SK-N-SH treated with all-trans-retinoic acid at 6 μM for 48 hours (cell line): ENCODE data around the gene EHBP1.

ENCODE experiments used
- ATAC-seq: fragments of 200-7000 bp; cut with Tn5 transposase; 3 replicates; pipeline ENCODE4 v1.9.1; 2020; ENCODE audit warnings: mild to moderate bottlenecking, moderate library complexity
- ARNTL ChIP-seq: fragments of 450-650 bp; formaldehyde crosslinking; IDR thresholded peaks from 2 replicates; pipeline ENCODE4 v1.5.0; 2020; ENCODE audit warnings: low read depth, mild to moderate bottlenecking, moderate library complexity, borderline replicate concordance
- BACH2 ChIP-seq: fragments of 250-450 bp; sonication (Bioruptor Pico); IDR thresholded peaks from 2 replicates; pipeline ENCODE4 v1.9.0; 2021; ENCODE audit warnings: mild to moderate bottlenecking, borderline replicate concordance
- CREB5 ChIP-seq: fragments of 250-450 bp; sonication (Bioruptor Pico); IDR thresholded peaks from 2 replicates; pipeline ENCODE4 v1.5.1; 2020; ENCODE audit warnings: low read depth, mild to moderate bottlenecking, moderate library complexity
- CSDC2 ChIP-seq: fragments of 250-450 bp; sonication (Bioruptor Pico); IDR thresholded peaks from 2 replicates; pipeline ENCODE4 v1.5.0; 2020; ENCODE audit warnings: mild to moderate bottlenecking, moderate library complexity
- CSRNP3 ChIP-seq: fragments of 250-450 bp; sonication (Bioruptor Pico); IDR thresholded peaks from 2 replicates; pipeline ENCODE4 v1.5.1; 2021; ENCODE audit warnings: mild to moderate bottlenecking, moderate library complexity
- ESRRG ChIP-seq: fragments of 250-450 bp; sonication (Bioruptor Pico); IDR thresholded peaks from 2 replicates; pipeline ENCODE4 v1.6.1; 2021; ENCODE audit warnings: mild to moderate bottlenecking
- GLIS3 ChIP-seq: fragments of 250-450 bp; sonication (Bioruptor Pico); IDR thresholded peaks from 2 replicates; pipeline ENCODE4 v1.5.0; 2020; ENCODE audit warnings: mild to moderate bottlenecking, moderate library complexity
- ISL1 ChIP-seq: fragments of 250-450 bp; sonication (Bioruptor Pico); IDR thresholded peaks from 2 replicates; pipeline ENCODE4 v2.1.2; 2022; ENCODE audit warnings: mild to moderate bottlenecking, moderate library complexity
- OSR1 ChIP-seq: fragments of 250-450 bp; sonication (Bioruptor Pico); IDR thresholded peaks from 2 replicates; pipeline ENCODE4 v1.8.0; 2022; ENCODE audit warnings: moderate library complexity, mild to moderate bottlenecking, inconsistent platforms
- PATZ1 ChIP-seq: fragments of 250-450 bp; sonication (Bioruptor Pico); IDR thresholded peaks from 2 replicates; pipeline ENCODE4 v1.8.0; 2020; ENCODE audit warnings: mild to moderate bottlenecking, moderate library complexity, borderline replicate concordance
- POU6F1 ChIP-seq: fragments of 250-450 bp; sonication (Bioruptor Pico); IDR thresholded peaks from 2 replicates; pipeline ENCODE4 v1.8.0; 2021; ENCODE audit warnings: low read depth, mild to moderate bottlenecking, moderate library complexity, borderline replicate concordance
- PPARA ChIP-seq: fragments of 250-450 bp; sonication (Bioruptor Pico); IDR thresholded peaks from 2 replicates; pipeline ENCODE4 v1.5.0; 2020; ENCODE audit warnings: mild to moderate bottlenecking, borderline replicate concordance
- RARB ChIP-seq: fragments of 250-450 bp; sonication (Bioruptor Pico); IDR thresholded peaks from 2 replicates; pipeline ENCODE4 v1.8.0; 2021; ENCODE audit warnings: mild to moderate bottlenecking, moderate library complexity
- SNAI2 ChIP-seq: fragments of 250-450 bp; sonication (Bioruptor Pico); IDR thresholded peaks from 2 replicates; pipeline ENCODE4 v1.5.0; 2020; ENCODE audit warnings: mild to moderate bottlenecking, moderate library complexity
- TCF4 ChIP-seq: fragments of 250-450 bp; sonication (Bioruptor Pico); IDR thresholded peaks from 2 replicates; pipeline ENCODE4 v1.8.0; 2021; ENCODE audit warnings: mild to moderate bottlenecking, moderate library complexity, borderline replicate concordance
- TSHZ2 ChIP-seq: fragments of 250-450 bp; sonication (Bioruptor Pico); IDR thresholded peaks from 2 replicates; pipeline ENCODE4 v1.5.0; 2020; ENCODE audit warnings: mild to moderate bottlenecking, moderate library complexity
- ZC3H10 ChIP-seq: fragments of 250-450 bp; sonication (Bioruptor Pico); IDR thresholded peaks from 2 replicates; pipeline ENCODE4 v1.5.1; 2021; ENCODE audit warnings: mild to moderate bottlenecking, moderate library complexity
- ZFP3 ChIP-seq: fragments of 250-450 bp; sonication (Bioruptor Pico); IDR thresholded peaks from 2 replicates; pipeline ENCODE4 v1.5.0; 2020; ENCODE audit warnings: mild to moderate bottlenecking, moderate library complexity
- ZFP30 ChIP-seq: fragments of 450-650 bp; formaldehyde crosslinking; IDR thresholded peaks from 2 replicates; pipeline ENCODE4 v1.5.0; 2022; ENCODE audit warnings: mild to moderate bottlenecking, moderate library complexity
- ZNF565 ChIP-seq: fragments of 450-650 bp; formaldehyde crosslinking; conservative IDR thresholded peaks from 2 replicates; pipeline ENCODE4 v1.5.0; 2020; ENCODE audit warnings: low read depth, mild to moderate bottlenecking, moderate library complexity
- ZNF70 ChIP-seq: fragments of 450-650 bp; formaldehyde crosslinking; IDR thresholded peaks from 2 replicates; pipeline ENCODE4 v1.5.0; 2020; ENCODE audit warnings: mild to moderate bottlenecking, moderate library complexity
- ZNF8 ChIP-seq: fragments of 450-650 bp; formaldehyde crosslinking; IDR thresholded peaks from 2 replicates; pipeline ENCODE4 v1.5.0; 2020; ENCODE audit warnings: mild to moderate bottlenecking, moderate library complexity

EHBP1 gene

GRCh38 chr2:62718225-62718822 is 12.8 kb downstream of the EHBP1 start:
- TF ChIP-seq POU6F1 (no peak), ISL1 (CRISPR knock-in tag) (no peak), OSR1 (no peak), CSDC2 (CRISPR knock-in tag) (no peak), SNAI2 (no peak), ESRRG (CRISPR knock-in tag) (no peak), GLIS3 (CRISPR knock-in tag) (no peak), TCF4 (no peak), RARB (CRISPR knock-in tag) (no peak), ZNF70 (CRISPR knock-in tag) (no peak), TSHZ2 (CRISPR knock-in tag) (no peak), BACH2 (CRISPR knock-in tag) (no peak), ZFP30 (CRISPR knock-in tag) (no peak), ZFP3 (no peak), ZNF8 (CRISPR knock-in tag) (no peak), ZC3H10 (CRISPR knock-in tag) (no peak), PPARA (CRISPR knock-in tag) (no peak)
- TF ChIP-seq, all 23 proteins: peak for 0
- ATAC-seq, result no peak

- TF ChIP-seq ZNF565 (CRISPR knock-in tag), result no peak
- no peak for TF ChIP-seq ZNF70 (CRISPR knock-in tag)
- TF ChIP-seq OSR1, result no peak
- no peak for TF ChIP-seq TCF4
- no peak for TF ChIP-seq CREB5 (CRISPR knock-in tag)
- no peak for TF ChIP-seq CSRNP3 (CRISPR knock-in tag)
- no peak for TF ChIP-seq ZFP30 (CRISPR knock-in tag)
- no peak for TF ChIP-seq RARB (CRISPR knock-in tag)
- TF ChIP-seq SNAI2, result no peak
- no peak for TF ChIP-seq ZFP3
- no peak for TF ChIP-seq ARNTL (CRISPR knock-in tag)
- ATAC-seq, result peak; percentile 53; the same call in 2 of the 3 replicates
Observed at GRCh38 chr2:62719757-62720156, 14.2 kb downstream of the EHBP1 start.

GRCh38 chr2:62722679-62723078 is 17.2 kb downstream of the EHBP1 start:
- no peak for TF ChIP-seq ZNF70 (CRISPR knock-in tag)
- TF ChIP-seq BACH2 (CRISPR knock-in tag), result no peak
- no peak for TF ChIP-seq PATZ1 (CRISPR knock-in tag)
- no peak for TF ChIP-seq ZFP3
- no peak for TF ChIP-seq OSR1
- no peak for TF ChIP-seq ZC3H10 (CRISPR knock-in tag)
- TF ChIP-seq CREB5 (CRISPR knock-in tag), result no peak
- TF ChIP-seq ARNTL (CRISPR knock-in tag), result no peak
- TF ChIP-seq ISL1 (CRISPR knock-in tag), result no peak
- no peak for TF ChIP-seq ZNF565 (CRISPR knock-in tag)
- TF ChIP-seq PPARA (CRISPR knock-in tag), result no peak
- TF ChIP-seq CSRNP3 (CRISPR knock-in tag), result no peak
- no peak for TF ChIP-seq TCF4
- ATAC-seq, result no peak
